ENCODE measurements around the gene LINGO4.
A peak's percentile ranks its signal among the peaks of the same experiment; 100 is the strongest.
"Not testable (repeated sequence)": the region's sequence is repeated elsewhere in the genome, so short reads cannot be mapped to it uniquely, and the experiment has no call there.

The LINGO4 gene

GRCh38 chr1:151783796-151784195 lies 21.4 kb downstream of the LINGO4 start:
- no peak for DNase-seq (ENCODE audit: low spot score)

- DNase-seq (ENCODE audit: low spot score) = no peak
Measured at GRCh38 chr1:151782741-151783140, 22.5 kb downstream of the LINGO4 start.

GRCh38 chr1:151782026-151782425 lies 23.2 kb downstream of the LINGO4 start:
- DNase-seq (ENCODE audit: low spot score) = not testable (repeated sequence)

GRCh38 chr1:151780736-151781135 lies 24.5 kb downstream of the LINGO4 start:
- DNase-seq (ENCODE audit: low spot score) = not testable (repeated sequence)

- no peak for DNase-seq (ENCODE audit: low spot score)
Measured at GRCh38 chr1:151779852-151780251, 25.4 kb downstream of the LINGO4 start.

- DNase-seq (ENCODE audit: low spot score) = no peak
Measured at GRCh38 chr1:151777317-151777716, 27.9 kb downstream of the LINGO4 start.

GRCh38 chr1:151776665-151777062 lies 28.6 kb downstream of the LINGO4 start:
- no peak for DNase-seq (ENCODE audit: low spot score)

GRCh38 chr1:151775894-151776664 lies 29.1 kb downstream of the LINGO4 start:
- DNase-seq (ENCODE audit: low spot score) = no peak

- no peak for DNase-seq (ENCODE audit: low spot score)
Measured at GRCh38 chr1:151774256-151774922, 30.8 kb downstream of the LINGO4 start.

- peak; percentile 81 for DNase-seq (ENCODE audit: low spot score)
Measured at GRCh38 chr1:151773702-151774101, 31.5 kb downstream of the LINGO4 start.

- not testable (repeated sequence) for DNase-seq (ENCODE audit: low spot score)
Measured at GRCh38 chr1:151769270-151769669, 35.9 kb downstream of the LINGO4 start.

GRCh38 chr1:151768351-151769066 lies 36.7 kb downstream of the LINGO4 start:
- DNase-seq (ENCODE audit: low spot score) = not testable (repeated sequence)

- no peak for DNase-seq (ENCODE audit: low spot score)
Measured at GRCh38 chr1:151763990-151764389, 41.2 kb downstream of the LINGO4 start.

GRCh38 chr1:151762941-151763921 lies 42.0 kb downstream of the LINGO4 start, which contains the start of gene MRPL9:
Gene MRPL9 (minus strand): TSS chr1:151763496. CDS start chr1:151763479, 17 bp downstream.
- DNase-seq (ENCODE audit: low spot score) = peak; percentile 82

GRCh38 chr1:151760597-151761385 lies 44.4 kb downstream of the LINGO4 start:
- no peak for DNase-seq (ENCODE audit: low spot score)

GRCh38 chr1:151759241-151759640 lies 46.0 kb downstream of the LINGO4 start:
- no peak for DNase-seq (ENCODE audit: low spot score)

GRCh38 chr1:151756291-151756690 lies 48.9 kb downstream of the LINGO4 start:
- no peak for DNase-seq (ENCODE audit: low spot score)
